Lower leg skin (tissue), 4 donors: Measurements from ENCODE around the gene SPEM3. TPM values are rescaled to one million over a fixed set of nuclear protein-coding genes. Genes with fewer than 3 reads are reported as not detected.
"Not testable (repeated sequence)": the region's sequence is repeated elsewhere in the genome, so short reads cannot be mapped to it uniquely, and the experiment has no call there.

Source experiments
- DNase-seq, 2 donors: peaks; one replicate each; pipeline ENCODE4 v3.0.0-alpha.2; 2019; ENCODE audit warnings: low spot score in 2 of 2
- H3K4me3 ChIP-seq: fragments of 200-600 bp; sonication (generic); 2 replicates; pipeline ENCODE4 v1.5.1; 2017; ENCODE audit warnings: mild to moderate bottlenecking, low read depth; ENCODE audit not compliant: poor library complexity, severe bottlenecking
- POLR2A ChIP-seq, 2 donors: fragments of 450-650 bp; IDR thresholded peaks; one replicate each; pipeline ENCODE4 v1.6.1; 2016 to 2017; ENCODE audit warnings: antibody characterized with exemption in 2 of 2, mild to moderate bottlenecking in 1 of 2, moderate library complexity in 1 of 2
- WGBS, 2 donors: methylation state at CpG; one replicate each; pipeline ENCODE4 v1.1.5; 2018; 5-methylcytosine and 5-hydroxymethylcytosine counted together
- intact Hi-C: fragments of 100-400 bp; cut with DNase I; formaldehyde crosslinking; loops from one replicate; pipeline ENCODE4 v1.15.0; 2023; ENCODE audit warnings: low total_unique reads
- total RNA-seq, 4 donors: library from RNA; depleted of rRNA; stranded (reverse); fragments of >200 nt; gene quantifications; one replicate each; pipeline ENCODE4 v1.1.0, GENCODE V29; 2016
- TF ChIP-seq, protein P1 (sequence below), 3 donors: fragments of 450-650 bp; IDR thresholded peaks; one replicate each; pipeline ENCODE4 v1.5.1; 2016; ENCODE audit warnings: antibody characterized with exemption in 3 of 3, mild to moderate bottlenecking in 3 of 3, moderate library complexity in 2 of 3

The SPEM3 gene
- total RNA-seq, 4 donors from 2014 or later = not detected

- DNase-seq = no peak
- H3K4me3 ChIP-seq = no peak overlapping the region
- intact Hi-C loops = no loop called here
- 88 to 90% methylated on average over 9 of the region's 9 CpGs for WGBS, 2 donors
- TF ChIP-seq POLR2A (IDR thresholded peaks at IDR 0.05) = no peak
- TF ChIP-seq, protein P1, sequence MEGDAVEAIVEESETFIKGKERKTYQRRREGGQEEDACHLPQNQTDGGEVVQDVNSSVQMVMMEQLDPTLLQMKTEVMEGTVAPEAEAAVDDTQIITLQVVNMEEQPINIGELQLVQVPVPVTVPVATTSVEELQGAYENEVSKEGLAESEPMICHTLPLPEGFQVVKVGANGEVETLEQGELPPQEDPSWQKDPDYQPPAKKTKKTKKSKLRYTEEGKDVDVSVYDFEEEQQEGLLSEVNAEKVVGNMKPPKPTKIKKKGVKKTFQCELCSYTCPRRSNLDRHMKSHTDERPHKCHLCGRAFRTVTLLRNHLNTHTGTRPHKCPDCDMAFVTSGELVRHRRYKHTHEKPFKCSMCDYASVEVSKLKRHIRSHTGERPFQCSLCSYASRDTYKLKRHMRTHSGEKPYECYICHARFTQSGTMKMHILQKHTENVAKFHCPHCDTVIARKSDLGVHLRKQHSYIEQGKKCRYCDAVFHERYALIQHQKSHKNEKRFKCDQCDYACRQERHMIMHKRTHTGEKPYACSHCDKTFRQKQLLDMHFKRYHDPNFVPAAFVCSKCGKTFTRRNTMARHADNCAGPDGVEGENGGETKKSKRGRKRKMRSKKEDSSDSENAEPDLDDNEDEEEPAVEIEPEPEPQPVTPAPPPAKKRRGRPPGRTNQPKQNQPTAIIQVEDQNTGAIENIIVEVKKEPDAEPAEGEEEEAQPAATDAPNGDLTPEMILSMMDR (IDR thresholded peaks at IDR 0.05) = no peak
Observed at GRCh38 chr17:7466318-7466638, 37.6 kb downstream of the SPEM3 start.

DNA sequence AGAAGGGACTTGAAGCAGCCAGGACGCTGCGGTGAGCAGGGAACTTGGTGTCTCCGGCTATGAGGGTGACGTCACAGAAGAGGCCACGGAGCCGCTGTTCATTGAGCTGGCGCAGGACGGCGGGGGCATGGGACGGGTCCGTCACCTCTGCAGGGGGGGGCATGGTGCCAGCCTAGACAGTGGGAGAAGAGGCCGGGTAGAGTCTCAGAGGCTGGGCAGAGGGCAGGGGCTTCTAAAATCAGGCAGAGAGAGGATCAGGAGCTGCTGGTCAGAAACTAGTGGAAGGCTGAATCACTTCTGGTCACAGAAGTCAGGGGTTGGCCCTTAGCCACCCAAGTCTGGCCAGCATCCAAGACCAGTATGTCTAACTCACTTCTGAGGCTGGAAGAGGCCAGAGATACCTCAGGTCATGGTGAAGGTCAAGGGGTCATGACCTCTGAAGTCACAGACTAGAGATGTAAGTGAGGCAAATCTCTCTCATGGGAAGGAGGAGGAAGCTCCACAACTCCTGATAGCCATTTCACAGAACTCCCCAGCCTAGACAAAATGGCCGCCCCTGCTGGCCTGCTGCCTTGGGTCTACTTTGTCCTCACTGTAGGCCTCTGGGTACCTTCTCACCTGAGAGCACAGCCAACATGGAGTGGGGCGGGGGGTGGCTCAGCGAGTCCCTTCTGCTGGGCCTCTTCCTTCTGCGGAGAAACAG, 38.1 kb downstream of the SPEM3 start:
- no peak for DNase-seq
- WGBS, 2 donors = 68 to 79% methylated on average over 16 of the region's 16 CpGs
- intact Hi-C loops = no loop called here
- no peak overlapping the region for H3K4me3 ChIP-seq
- TF ChIP-seq POLR2A (IDR thresholded peaks at IDR 0.05) = no peak
- TF ChIP-seq, protein P1 (IDR thresholded peaks at IDR 0.05) = no peak

DNA sequence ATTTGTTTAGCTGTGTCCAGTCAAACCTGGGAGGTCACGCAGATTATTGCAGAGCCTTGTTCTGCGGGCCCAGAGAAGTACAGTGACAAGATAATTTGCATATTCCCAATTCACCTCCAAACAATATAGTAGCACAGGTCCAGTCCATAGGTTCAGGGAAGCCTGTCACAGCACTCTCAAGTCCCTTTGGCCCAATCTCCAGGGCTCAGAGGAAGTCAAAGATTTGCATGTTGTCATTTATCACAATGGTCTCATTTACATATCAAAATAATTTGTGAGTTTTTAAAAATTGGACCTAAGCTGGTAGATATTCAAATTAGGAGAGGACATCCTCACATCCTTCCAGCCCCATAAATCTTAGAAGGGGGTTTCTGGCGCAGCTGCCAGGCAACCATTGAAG, 38.8 kb downstream of the SPEM3 start:
- H3K4me3 ChIP-seq = no peak overlapping the region
- 93 to 96% methylated on average over 3 of the region's 3 CpGs for WGBS, 2 donors
- intact Hi-C loops = no loop called here
- no peak for DNase-seq
- TF ChIP-seq POLR2A (IDR thresholded peaks at IDR 0.05) = no peak
- TF ChIP-seq, protein P1 (IDR thresholded peaks at IDR 0.05) = no peak

GRCh38 chr17:7468290-7468689, 39.6 kb downstream of the SPEM3 start:
- DNase-seq = no peak
- 92 to 95% methylated on average over 11 of the region's 11 CpGs for WGBS, 2 donors
- intact Hi-C loops = no loop called here
- no peak for TF ChIP-seq POLR2A (IDR thresholded peaks at IDR 0.05)
- TF ChIP-seq, protein P1 (IDR thresholded peaks at IDR 0.05) = no peak
- H3K4me3 ChIP-seq = no peak overlapping the region

DNA sequence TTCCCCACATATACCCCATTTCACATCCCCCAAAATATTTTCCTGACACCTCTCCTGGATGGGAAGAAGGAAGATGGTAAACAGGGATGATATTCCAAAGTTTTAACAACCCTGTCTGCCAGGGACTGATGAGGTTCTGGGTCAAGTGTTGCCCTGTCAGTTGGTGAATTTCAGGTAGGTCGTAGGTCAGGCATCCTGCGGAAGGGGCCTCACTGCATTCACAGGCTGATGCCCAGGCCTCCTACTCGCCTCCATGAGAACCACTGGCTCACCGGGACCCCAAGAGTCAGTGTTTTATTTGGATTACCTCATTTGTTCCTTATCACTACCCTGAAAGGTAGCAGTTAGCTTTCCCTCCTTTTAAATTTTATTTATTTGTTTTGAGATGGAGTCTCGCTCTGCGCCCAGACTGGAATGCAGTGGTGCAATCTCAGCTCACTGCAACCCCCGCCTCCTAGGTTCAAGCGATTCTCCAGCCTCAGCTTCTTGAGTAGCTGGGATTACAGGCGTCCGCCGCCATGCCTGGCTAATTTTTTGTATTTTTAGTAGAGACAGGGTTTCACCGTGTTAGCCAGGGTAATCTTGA, 40.2 kb downstream of the SPEM3 start:
- intact Hi-C loops = no loop called here
- 82 to 86% methylated on average over 12 of the region's 12 CpGs for WGBS, 2 donors
- no peak for TF ChIP-seq POLR2A (IDR thresholded peaks at IDR 0.05)
- TF ChIP-seq, protein P1 (IDR thresholded peaks at IDR 0.05) = no peak
- no peak for DNase-seq
- H3K4me3 ChIP-seq = no peak overlapping the region

DNA sequence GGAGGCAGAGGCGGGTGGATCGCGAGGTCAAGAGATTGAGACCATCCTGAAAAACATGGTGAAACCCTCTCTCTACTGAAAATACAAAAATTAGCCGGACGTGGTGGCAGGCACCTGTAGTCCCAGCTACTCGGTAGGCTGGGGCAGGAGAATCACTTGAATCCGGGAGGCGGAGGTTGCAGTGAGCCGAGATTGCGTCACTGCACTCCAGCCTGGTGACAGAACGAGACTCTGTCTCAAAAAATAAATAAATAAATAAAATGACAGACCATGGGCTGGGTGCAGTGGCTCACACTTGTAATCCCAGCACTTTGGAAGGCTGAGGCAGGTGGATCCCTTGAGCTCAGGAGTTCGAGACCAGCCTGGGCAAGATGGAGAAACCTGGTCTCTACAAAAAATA, 41.2 kb downstream of the SPEM3 start:
- DNase-seq, intact Hi-C loops, H3K4me3 ChIP-seq: not testable (repeated sequence)
- 90 to 93% methylated on average over 12 of the region's 12 CpGs for WGBS, 2 donors

DNA sequence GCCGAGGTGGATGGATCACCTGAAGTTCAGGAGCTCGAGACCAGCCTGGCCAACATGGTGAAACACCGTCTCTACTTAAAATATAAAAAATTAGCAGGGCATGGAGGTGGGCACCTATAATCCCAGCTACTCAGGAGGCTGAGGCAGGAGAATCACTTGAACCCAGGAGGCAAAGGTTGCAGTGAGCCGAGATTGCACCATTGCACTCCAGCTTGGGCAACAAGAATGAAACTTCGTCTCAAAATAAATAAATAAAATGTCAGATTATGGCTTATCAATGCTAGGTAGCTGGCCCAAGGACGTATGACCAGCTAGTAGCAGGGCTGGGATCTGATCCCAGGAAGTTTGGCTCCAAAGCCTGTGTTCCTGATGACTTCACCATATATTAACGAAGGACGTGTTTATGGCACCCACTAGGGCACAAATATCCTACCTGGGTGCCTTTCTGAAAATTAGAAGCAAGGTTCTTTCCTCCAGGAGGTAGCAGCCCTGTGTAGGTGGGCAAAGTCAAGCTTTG, 41.9 kb downstream of the SPEM3 start:
- intact Hi-C loops, DNase-seq, H3K4me3 ChIP-seq: not testable (repeated sequence)
- whole genome bisulfite sequencing, 2 donors = 76% methylated on average over 8 of the region's 8 CpGs
